Cerebellar cortex (tissue), 1 donor: ENCODE results near the gene KISS1.
"Not testable (repeated sequence)": the region's sequence is repeated elsewhere in the genome, so short reads cannot be mapped to it uniquely, and the experiment has no call there.

Experiments used
- DNase-seq: peaks from one replicate; pipeline ENCODE4 v3.0.0-alpha.2; 2015; ENCODE audit warnings: low spot score

The KISS1 gene

DNA sequence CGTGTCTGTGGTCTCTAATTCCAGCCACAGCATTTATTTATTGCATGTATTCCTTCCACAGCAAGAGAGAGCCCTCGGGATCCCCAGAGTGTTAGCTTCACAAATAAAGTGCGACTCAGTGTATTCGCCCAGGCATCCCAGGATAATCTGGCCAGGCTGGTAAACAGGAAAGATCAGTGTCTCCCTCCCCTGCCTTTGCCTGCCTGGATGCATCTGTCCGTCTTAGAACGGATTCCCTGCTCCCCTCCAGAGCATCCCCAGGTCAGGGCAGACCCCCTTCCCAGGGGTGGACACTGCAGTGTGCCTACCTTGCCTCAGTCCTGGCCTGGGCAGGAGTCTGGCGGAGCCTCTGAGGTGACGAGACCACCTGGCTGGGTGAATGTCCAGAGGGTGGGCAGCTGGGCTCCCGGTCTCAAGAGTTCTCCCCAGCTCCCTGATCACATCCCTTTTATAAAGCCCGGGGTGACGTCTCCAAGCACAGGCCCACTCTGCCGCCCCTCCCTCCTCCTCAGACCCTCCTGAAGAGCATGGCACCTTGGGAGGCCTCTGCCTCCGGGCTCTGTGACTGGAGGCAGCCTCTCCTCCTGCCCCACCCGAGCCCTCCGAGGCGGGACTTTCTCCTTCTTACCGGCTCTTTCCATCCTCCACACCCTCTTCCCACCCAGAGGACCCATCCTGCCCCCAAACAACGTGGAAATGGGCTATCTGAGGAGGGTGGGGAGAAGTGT lies at the start of gene KISS1:
TSS of gene KISS1 (minus strand) at position 424 of the 728 bp plus-strand sequence. CDS start 3,615 bp downstream, outside the sequence.
- DNase-seq = no peak

DNA sequence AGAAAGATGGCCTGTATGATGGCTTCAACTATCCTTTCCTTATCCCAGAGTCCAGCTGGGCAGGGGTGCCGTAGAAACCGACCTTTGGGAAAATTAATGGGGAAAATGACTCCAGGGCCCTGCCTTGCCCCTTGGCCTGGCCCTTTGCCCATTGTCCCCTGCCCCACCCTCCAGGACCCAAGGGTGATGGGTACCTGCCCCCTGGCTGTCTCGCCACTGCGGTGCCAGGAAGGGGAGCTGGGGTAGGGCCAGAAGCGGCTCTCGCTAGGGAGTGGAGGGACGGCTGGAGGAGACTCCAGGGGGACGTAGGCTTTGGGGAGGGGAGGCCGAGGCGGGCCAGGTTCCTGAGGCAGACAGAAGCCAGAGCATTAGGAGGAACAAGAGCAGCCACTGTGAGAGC lies 46.6 kb upstream of the KISS1 start:
- DNase-seq = no peak

DNA sequence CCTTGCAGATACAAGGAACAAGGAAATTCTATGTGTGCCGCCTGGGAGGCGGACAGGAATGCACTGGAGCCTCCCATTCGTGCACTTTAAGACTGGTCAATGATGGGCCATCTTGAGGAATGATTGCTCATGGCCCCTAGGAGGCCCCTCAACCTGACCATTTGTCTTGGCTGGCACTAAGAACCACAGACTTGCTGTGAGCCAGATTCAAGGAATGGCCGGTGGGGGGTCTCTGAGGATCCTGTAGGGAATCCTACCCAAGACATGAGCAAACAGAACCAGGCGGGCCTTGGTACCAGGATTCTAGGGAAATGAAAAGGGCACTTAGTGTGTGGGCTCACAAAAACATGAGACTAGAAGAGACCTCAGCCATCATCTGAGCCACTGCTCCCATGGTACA lies 45.6 kb upstream of the KISS1 start:
- DNase-seq = no peak

DNA sequence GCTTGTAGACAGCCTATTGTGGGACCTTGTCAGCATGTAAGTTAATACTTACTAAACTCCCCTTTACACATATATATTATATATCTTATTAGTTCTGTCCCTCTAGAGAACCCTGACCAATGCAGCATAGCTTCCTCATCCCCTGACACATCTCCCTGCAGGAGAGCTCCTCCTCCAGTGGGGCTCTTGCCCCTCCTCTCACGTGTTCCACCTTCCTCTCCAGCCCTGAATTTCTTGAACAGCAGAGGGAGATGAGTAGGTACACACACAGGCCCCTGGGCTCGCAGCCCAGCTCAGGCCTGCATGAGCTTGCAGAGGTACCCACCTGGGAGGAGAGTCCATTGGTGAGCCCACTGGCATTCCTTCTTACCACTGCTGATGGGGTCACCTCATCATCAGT lies 44.8 kb upstream of the KISS1 start:
- no peak for DNase-seq

- DNase-seq = no peak
Measured at GRCh38 chr1:204240233-204240632, 43.9 kb upstream of the KISS1 start.

GRCh38 chr1:204239401-204239800 lies 43.1 kb upstream of the KISS1 start:
- DNase-seq = not testable (repeated sequence)

GRCh38 chr1:204238520-204238919 lies 42.2 kb upstream of the KISS1 start:
- not testable (repeated sequence) for DNase-seq

GRCh38 chr1:204237515-204237914 lies 41.2 kb upstream of the KISS1 start:
- not testable (repeated sequence) for DNase-seq

DNA sequence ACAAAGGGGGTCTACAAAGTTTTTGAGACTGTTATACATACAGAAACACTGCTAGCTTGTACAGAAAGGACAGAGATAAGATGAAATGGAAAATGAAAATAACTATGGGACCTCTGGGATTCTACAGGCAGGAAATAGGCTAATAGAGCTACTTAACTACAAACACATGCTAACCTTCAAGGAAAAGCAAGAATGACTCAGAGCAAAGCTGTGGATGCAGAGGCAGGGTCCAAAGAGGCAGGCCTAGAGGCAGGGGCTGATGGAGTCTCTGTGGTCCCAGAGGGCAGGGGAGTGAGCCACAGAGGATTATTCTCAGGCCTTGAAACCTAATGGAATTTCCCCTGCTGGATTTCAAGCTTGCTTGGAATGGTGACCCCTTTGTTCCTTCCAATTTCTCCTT lies 36.2 kb upstream of the KISS1 start:
- no peak for DNase-seq

DNA sequence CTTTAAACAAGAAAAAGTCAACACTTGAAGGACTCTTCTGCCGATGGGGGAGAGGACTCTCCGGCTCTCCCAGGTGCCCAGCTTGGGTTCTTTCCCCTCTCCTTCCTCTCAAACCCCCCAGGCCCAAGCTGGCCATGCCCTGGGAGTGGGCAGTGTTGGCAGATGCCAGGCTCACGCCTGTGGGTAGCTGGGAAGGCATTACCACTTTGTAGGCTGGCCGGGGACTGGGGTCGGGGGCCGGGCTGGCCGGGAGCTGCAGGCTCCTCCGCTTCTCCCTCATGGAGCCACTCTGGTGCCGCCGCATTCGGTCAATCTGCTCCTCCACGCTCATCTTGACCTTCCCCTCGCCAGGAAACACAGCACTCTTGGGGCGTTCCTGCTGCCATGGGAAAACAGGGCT lies 33.9 kb upstream of the KISS1 start:
- no peak for DNase-seq

DNA sequence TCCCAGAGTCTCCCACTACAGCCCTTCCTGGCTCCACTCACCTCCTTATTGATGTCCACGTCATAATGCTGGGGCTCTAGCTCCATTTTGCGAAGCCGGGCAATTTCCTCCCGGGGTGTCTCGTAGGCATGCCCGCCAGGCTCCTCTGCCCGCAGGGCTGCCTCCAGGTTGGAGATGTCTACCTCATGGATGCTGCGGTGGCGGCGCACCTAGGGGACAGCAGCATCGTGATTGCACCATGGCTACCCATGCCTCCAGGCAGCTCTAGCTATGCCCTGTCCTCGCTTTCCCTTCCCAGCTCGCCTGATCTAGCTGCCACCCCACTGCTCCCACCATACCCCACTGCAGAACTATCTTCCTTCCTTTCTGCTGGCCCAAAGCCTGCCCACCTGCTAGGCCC lies 32.6 kb upstream of the KISS1 start:
- no peak for DNase-seq

DNA sequence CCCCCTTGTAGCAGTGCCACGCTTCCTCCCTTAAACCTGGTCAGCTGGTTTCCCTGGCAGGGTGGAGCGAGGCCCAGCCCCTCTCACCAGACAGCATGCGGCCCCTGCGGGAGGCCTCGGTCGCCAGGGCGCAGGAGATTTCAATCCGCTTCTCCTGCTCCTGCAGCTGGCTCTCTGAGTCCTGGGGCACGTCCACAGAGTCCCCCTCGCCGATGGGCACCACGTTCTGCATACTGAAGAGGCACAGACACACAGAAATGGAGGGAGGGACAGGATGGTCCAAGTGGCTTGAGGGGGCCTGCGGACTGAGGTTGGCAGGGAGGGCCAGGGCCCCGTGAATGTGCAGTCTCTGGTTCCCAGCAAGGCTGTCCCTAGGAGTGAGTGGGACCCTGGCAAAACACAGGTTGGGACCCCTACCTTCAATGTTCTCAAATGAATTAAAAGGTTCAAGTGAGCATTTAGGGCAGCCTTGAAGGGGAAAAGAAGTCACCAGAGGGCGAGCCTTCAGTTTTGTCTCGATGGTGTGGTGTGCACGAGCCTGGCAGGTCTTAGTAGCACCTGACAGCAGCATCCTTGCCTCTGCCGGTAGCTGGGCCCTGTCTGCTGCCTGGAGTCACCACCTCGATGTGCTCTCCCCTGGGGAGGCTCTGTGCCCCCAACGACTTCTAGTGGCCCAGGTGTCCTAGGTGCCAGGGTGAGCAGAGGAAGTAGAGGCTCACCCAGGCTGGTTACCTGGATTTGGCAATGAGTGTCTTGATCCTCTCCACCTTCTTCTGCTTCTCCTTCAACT lies 31.9 kb upstream of the KISS1 start:
- no peak for DNase-seq

DNA sequence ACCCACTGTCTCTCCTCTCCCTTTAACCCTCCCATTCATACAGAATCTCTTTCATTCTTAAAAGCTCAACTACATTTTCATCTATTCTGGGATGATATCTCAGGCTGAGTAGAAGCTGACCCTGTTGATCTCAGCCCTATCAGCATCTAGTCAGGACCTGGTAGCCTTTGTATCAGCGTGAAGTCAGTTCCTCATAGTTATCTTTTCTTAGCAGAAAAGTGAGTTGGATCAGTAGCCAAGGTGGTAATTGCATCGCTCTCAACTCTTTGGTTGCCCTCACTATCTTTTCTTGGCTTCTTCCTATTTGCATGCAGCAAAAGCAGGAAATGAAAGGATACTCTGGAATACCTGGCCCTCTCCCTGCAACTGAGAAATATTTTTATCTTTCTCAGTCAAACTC lies 31.1 kb upstream of the KISS1 start:
- DNase-seq = no peak

DNA sequence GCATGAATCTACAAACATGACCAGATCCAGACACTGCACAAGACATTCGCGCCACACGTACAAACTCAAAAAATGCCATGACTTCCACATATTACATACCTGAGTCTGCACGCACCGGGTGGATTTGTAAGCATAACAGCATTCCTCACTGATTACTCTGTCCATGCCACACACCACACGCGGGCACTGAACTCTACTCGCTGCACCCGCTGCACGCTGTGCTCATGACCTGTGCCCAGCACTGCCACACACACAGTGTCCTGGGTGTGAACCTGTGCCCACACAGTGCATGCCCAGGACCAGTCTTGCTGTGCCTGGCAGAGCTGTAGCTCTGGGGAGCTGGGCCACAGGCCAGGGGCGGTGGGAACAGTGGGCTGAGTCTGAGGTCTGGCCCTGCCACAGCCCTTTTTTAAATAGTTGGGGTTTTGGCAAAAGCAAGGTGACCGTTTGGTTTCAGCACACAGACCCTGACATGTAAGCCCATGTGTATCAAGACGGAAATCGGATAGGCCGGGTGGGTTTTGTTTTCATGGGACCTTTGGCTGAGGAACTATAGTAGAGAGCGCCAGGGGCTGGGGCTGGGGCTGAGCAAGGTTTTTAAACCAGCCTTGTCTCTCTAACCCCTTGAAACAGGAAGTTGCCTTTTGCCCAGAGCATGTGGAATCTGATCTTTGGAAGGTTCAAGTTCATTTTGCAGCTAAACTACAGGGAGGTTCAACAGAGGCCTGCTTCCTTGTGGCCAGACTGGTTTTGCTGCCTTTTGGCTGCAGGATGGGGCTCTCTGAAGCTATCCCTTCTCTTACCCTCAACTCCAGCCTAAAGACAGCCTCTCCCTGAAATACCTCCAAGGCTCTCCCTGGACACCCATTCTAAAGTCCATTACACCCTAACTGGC lies 29.8 kb upstream of the KISS1 start:
- DNase-seq = no peak

DNA sequence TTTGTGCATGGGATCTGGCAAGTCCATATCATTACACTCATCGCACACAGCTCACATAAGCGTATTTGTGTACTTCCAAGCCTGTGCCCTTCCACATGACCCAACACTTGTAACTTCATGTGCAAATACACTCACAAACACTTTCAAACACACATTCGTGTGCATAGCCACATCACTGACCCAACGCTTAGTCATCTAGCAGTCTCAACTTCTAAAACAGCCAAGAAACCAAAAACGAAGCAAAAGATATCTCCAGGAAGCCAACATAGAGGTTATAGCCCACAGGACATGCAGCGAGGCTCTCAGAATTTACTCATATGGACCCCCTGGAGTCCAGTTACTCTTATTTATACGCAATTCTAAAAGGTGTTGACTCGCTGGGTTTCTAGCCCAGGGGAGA lies 28.4 kb upstream of the KISS1 start:
- DNase-seq = no peak

GRCh38 chr1:204223129-204223860 lies 27.0 kb upstream of the KISS1 start:
- DNase-seq = peak; percentile 28

GRCh38 chr1:204222764-204223055 lies 26.4 kb upstream of the KISS1 start:
- peak; percentile 29 for DNase-seq

- no peak for DNase-seq
Measured at GRCh38 chr1:204222006-204222763, 25.9 kb upstream of the KISS1 start.

DNA sequence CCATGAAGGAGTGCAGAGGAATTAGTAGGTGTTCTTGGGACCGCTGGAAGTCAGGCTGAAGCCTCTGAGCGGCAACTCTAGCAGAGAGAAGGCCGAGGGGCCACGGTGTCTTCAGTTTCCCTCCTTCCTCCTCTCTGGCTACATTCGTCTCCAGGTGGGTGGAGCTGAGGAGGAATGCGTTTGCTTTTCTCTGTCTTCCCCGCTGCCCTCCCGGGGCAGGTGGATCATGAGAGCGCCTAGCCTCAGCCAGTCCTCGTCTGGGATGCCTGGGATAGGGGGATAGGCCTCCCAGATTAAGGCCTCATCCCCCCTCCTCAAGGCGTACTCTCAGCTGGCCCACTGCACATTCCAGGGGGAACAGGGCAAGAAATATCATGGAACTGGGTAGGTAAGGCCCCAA lies 25.0 kb upstream of the KISS1 start:
- DNase-seq = no peak

GRCh38 chr1:204219971-204220616 lies 23.8 kb upstream of the KISS1 start:
- DNase-seq = no peak

DNA sequence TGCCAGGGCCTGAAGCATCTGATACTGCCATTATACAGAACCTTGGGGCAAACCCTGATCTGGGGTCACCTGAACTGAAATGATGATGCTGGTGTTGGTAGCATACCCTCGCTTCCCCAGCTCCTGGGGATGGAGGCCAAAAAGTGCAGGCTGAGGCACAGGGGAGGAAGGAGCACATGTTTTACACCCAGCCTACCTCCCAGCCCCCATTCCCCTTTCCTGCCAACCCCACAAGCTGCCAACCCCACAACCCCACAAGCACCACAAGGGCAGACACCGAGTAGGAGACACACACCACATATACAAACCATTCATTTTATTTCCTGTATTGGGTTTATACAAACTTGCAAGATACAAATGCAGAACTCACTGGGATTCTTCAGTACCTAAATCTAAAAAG lies 22.3 kb upstream of the KISS1 start:
- DNase-seq = no peak
